Stimulated activated CD8-positive, alpha-beta memory T cell treated with anti-CD3 and anti-CD28 coated beads, Interleukin-15, amount 100 ng/mL, for 1 hour (primary cell): ENCODE measurements around the gene SRGAP1.
"Not testable (repeated sequence)": the region's sequence is repeated elsewhere in the genome, so short reads cannot be mapped to it uniquely, and the experiment has no call there.

Source experiments
- DNase-seq: peaks from one replicate; pipeline ENCODE4 v3.0.0-alpha.2; 2020; ENCODE audit warnings: low read depth

Gene SRGAP1

GRCh38 chr12:63869656-63870055, 25.2 kb downstream of the SRGAP1 start:
- no peak for DNase-seq

GRCh38 chr12:63870838-63871237, 26.3 kb downstream of the SRGAP1 start:
- DNase-seq = no peak

- no peak for DNase-seq
Measured at GRCh38 chr12:63874897-63875480, 30.5 kb downstream of the SRGAP1 start.

- no peak for DNase-seq
Measured at GRCh38 chr12:63875703-63876102, 31.2 kb downstream of the SRGAP1 start.

- no peak for DNase-seq
Measured at GRCh38 chr12:63876980-63877379, 32.5 kb downstream of the SRGAP1 start.

GRCh38 chr12:63877693-63878092, 33.2 kb downstream of the SRGAP1 start:
- no peak for DNase-seq

- DNase-seq = not testable (repeated sequence)
Measured at GRCh38 chr12:63880235-63880634, 35.7 kb downstream of the SRGAP1 start.

GRCh38 chr12:63880742-63881263, 36.3 kb downstream of the SRGAP1 start:
- no peak for DNase-seq

- DNase-seq = no peak
Measured at GRCh38 chr12:63882844-63883243, 38.3 kb downstream of the SRGAP1 start.

- DNase-seq = no peak
Measured at GRCh38 chr12:63885401-63885800, 40.9 kb downstream of the SRGAP1 start.

- no peak for DNase-seq
Measured at GRCh38 chr12:63888908-63889635, 44.6 kb downstream of the SRGAP1 start.

- no peak for DNase-seq
Measured at GRCh38 chr12:63889721-63890509, 45.4 kb downstream of the SRGAP1 start.

GRCh38 chr12:63893170-63893569, 48.7 kb downstream of the SRGAP1 start:
- no peak for DNase-seq

- DNase-seq = no peak
Measured at GRCh38 chr12:63894132-63894531, 49.6 kb downstream of the SRGAP1 start.

GRCh38 chr12:63895841-63896240, 51.3 kb downstream of the SRGAP1 start:
- DNase-seq = no peak

GRCh38 chr12:63897931-63898330, 53.4 kb downstream of the SRGAP1 start:
- no peak for DNase-seq

- DNase-seq = no peak
Measured at GRCh38 chr12:63898764-63899337, 54.4 kb downstream of the SRGAP1 start.

- DNase-seq = no peak
Measured at GRCh38 chr12:63899396-63899795, 54.9 kb downstream of the SRGAP1 start.

- DNase-seq = no peak
Measured at GRCh38 chr12:63900922-63901793, 56.7 kb downstream of the SRGAP1 start.

- no peak for DNase-seq
Measured at GRCh38 chr12:63904653-63905052, 60.2 kb downstream of the SRGAP1 start.

GRCh38 chr12:63905544-63905943, 61.0 kb downstream of the SRGAP1 start:
- DNase-seq = no peak
